B cell (primary cell): ENCODE data around the gene EP400. TPM values are rescaled to one million over a fixed set of nuclear protein-coding genes. Genes with fewer than 3 reads are reported as not detected.

Experiments used
- ATAC-seq: fragments of 200-7000 bp; cut with Tn5 transposase; one replicate; pipeline ENCODE4 v1.10.0; 2021; ENCODE audit warnings: low read depth, mild to moderate bottlenecking, moderate number of reproducible peaks, moderate library complexity
- CTCF ChIA-PET: fragments of 350-600 bp; sonication (Branson Sonifier 250); formaldehyde crosslinking; loops from one replicate; lab custom pipeline; 2021; ENCODE audit warnings: antibody characterized with exemption, inconsistent platforms; lab: Charles Lee
- POLR2A ChIA-PET: fragments of 350-600 bp; sonication (Branson Sonifier 250); formaldehyde crosslinking; loops from one replicate; lab custom pipeline; 2021; ENCODE audit warnings: antibody characterized with exemption; lab: Charles Lee
- DNase-seq: peaks from one replicate; pipeline ENCODE4 v3.0.0; 2013
- H2AFZ ChIP-seq: 2 replicates; pipeline ENCODE4 v1.6.1; 2012; ENCODE audit warnings: mild to moderate bottlenecking, low read depth, low read length; ENCODE audit not compliant: insufficient read depth, poor library complexity, severe bottlenecking
- H3K27ac ChIP-seq, 2 donors: 1 replicate in 1 of 2; 2 replicates in 1 of 2; pipeline ENCODE4 v1.5.1; 2012 to 2013; ENCODE audit warnings: low read length in 2 of 2, mild to moderate bottlenecking in 2 of 2, moderate library complexity in 1 of 2
- H3K27me3 ChIP-seq, 4 experiments: fragments of 200-600 bp in 1 of 4; sonication (generic) in 1 of 4; replicated peaks in 1 of 4; 1 replicate in 2 of 4; 2 replicates in 2 of 4; pipeline versions ENCODE4 v1.6.1 to v1.7.0; 2013 to 2016; ENCODE audit warnings: low read length in 3 of 4, mild to moderate bottlenecking in 2 of 4, mixed read lengths in 1 of 4, moderate library complexity in 1 of 4; ENCODE audit not compliant: insufficient read depth in 4 of 4, control insufficient read depth in 3 of 4; ENCODE audit errors: control extremely low read depth in 1 of 4
- H3K36me3 ChIP-seq, 2 experiments: replicated peaks in 1 of 2; 1 replicate in 1 of 2; 2 replicates in 1 of 2; pipeline versions ENCODE4 v1.6.1 to v1.7.1; 2013; ENCODE audit warnings: low read length in 1 of 2; ENCODE audit not compliant: insufficient read depth in 2 of 2, control insufficient read depth in 1 of 2; ENCODE audit errors: control extremely low read depth in 1 of 2, extremely low read depth in 1 of 2
- H3K4me1 ChIP-seq, 2 donors: fragments of 200-600 bp in 1 of 2; sonication (generic) in 1 of 2; 1 replicate in 1 of 2; 2 replicates in 1 of 2; pipeline versions ENCODE4 v1.5.1 to v1.6.1; 2013 to 2017; ENCODE audit warnings: low read length in 2 of 2; ENCODE audit not compliant: control insufficient read depth in 2 of 2, insufficient read depth in 2 of 2
- H3K4me2 ChIP-seq: replicated peaks from 2 replicates; pipeline ENCODE3; 2012; ENCODE audit warnings: mild to moderate bottlenecking, low read depth, low read length; ENCODE audit not compliant: poor library complexity, severe bottlenecking
- H3K4me3 ChIP-seq, 5 experiments: fragments of 200-600 bp in 1 of 5; sonication (generic) in 1 of 5; 1 replicate in 3 of 5; 2 replicates in 2 of 5; pipeline versions ENCODE4 v1.5.1 to v1.7.0; 2011 to 2016; ENCODE audit warnings: low read length in 4 of 5, mild to moderate bottlenecking in 4 of 5, low read depth in 2 of 5, control low read depth in 1 of 5, moderate library complexity in 1 of 5; ENCODE audit not compliant: insufficient read depth in 1 of 5; ENCODE audit errors: control extremely low read depth in 1 of 5, extremely low read depth in 1 of 5
- H3K79me2 ChIP-seq: fragments of 200-600 bp; sonication (generic); one replicate; pipeline ENCODE4 v1.6.0; 2016; ENCODE audit warnings: low read length; ENCODE audit not compliant: control insufficient read depth, insufficient read depth
- H3K9ac ChIP-seq: fragments of 200-600 bp; sonication (generic); 2 replicates; pipeline ENCODE4 v1.6.1; 2017; ENCODE audit warnings: mild to moderate bottlenecking, low read length, moderate library complexity
- H3K9me3 ChIP-seq, 3 donors: one replicate each; pipeline versions ENCODE4 v1.6.1 to v1.7.1; 2013; ENCODE audit warnings: low read length in 2 of 3; ENCODE audit not compliant: control insufficient read depth in 2 of 3, insufficient read depth in 1 of 3; ENCODE audit errors: control extremely low read depth in 1 of 3
- H4K20me1 ChIP-seq: 2 replicates; pipeline ENCODE4 v1.6.0; 2012; ENCODE audit warnings: mild to moderate bottlenecking, low read length; ENCODE audit not compliant: insufficient read depth, control insufficient read depth, poor library complexity, severe bottlenecking
- H3K27ac Mint-ChIP-seq: one replicate; pipeline ENCODE4 v1.8.0; 2021; ENCODE audit warnings: mixed read lengths
- H3K27me3 Mint-ChIP-seq: one replicate; pipeline ENCODE4 v1.8.0; 2021; ENCODE audit warnings: mixed read lengths
- H3K4me1 Mint-ChIP-seq: one replicate; pipeline ENCODE4 v1.8.0; 2021; ENCODE audit warnings: mixed read lengths
- H3K4me3 Mint-ChIP-seq: one replicate; pipeline ENCODE4 v1.8.0; 2021; ENCODE audit warnings: mixed read lengths
- H3K9me3 Mint-ChIP-seq: one replicate; pipeline ENCODE4 v1.8.0; 2022; ENCODE audit warnings: mixed read lengths; ENCODE audit not compliant: insufficient read depth
- EZH2 ChIP-seq: IDR thresholded peaks from 2 replicates; pipeline ENCODE4 v1.6.1; 2012; ENCODE audit warnings: borderline replicate concordance, low read depth, mild to moderate bottlenecking, moderate library complexity, low read length; ENCODE audit not compliant: insufficient read depth, poor library complexity, severe bottlenecking
- WGBS: methylation state at CpG from one replicate; pipeline ENCODE4 v1.1.5; 2013; ENCODE audit warnings: missing lambda C conversion rate; ENCODE audit not compliant: insufficient coverage; 5-methylcytosine and 5-hydroxymethylcytosine counted together
- intact Hi-C: fragments of 100-400 bp; cut with micrococcal nuclease; formaldehyde crosslinking; loops from one replicate; pipeline ENCODE4 v1.10.0; 2022
- polyA minus RNA-seq: library from RNA; depleted of rRNA, polyadenylated mRNA; stranded (reverse); fragments of >200 nt; gene quantifications from 2 replicates; pipeline ENCODE4 v1.2.3, GENCODE V29; 2012
- polyA plus RNA-seq: library from polyadenylated mRNA; depleted of rRNA; stranded (reverse); fragments of >200 nt; gene quantifications from 2 replicates; pipeline ENCODE4 v1.2.3, GENCODE V29; 2012
- total RNA-seq, 2 donors: library from RNA; stranded (reverse); fragments of 120-200 nt in 1 of 2; gene quantifications; 1 replicate in 1 of 2; 2 replicates in 1 of 2; pipeline versions ENCODE4 v1.2.3 to v1.2.4, GENCODE V29; 2013 to 2022
- TF ChIP-seq, protein P1 (sequence below): fragments of 200-600 bp; IDR thresholded peaks from one replicate; pipeline ENCODE4 v1.8.0; 2022; ENCODE audit warnings: antibody characterized with exemption, mild to moderate bottlenecking

EP400 gene
- total RNA-seq (82.2 and 88.1 TPM in 2 replicates), polyA plus RNA-seq (15.9 and 17.3 TPM in 2 replicates), polyA minus RNA-seq (19.3 and 38.0 TPM in 2 replicates)
- 10.8 TPM for total RNA-seq (2013)

GRCh38 chr12:131949431-131950181 is at the start of gene EP400:
TSS of gene EP400 (plus strand) at chr12:131949942. CDS start at chr12:131960620, 10,678 bp downstream.
- no peak for TF ChIP-seq EZH2
- TF ChIP-seq, protein P1, sequence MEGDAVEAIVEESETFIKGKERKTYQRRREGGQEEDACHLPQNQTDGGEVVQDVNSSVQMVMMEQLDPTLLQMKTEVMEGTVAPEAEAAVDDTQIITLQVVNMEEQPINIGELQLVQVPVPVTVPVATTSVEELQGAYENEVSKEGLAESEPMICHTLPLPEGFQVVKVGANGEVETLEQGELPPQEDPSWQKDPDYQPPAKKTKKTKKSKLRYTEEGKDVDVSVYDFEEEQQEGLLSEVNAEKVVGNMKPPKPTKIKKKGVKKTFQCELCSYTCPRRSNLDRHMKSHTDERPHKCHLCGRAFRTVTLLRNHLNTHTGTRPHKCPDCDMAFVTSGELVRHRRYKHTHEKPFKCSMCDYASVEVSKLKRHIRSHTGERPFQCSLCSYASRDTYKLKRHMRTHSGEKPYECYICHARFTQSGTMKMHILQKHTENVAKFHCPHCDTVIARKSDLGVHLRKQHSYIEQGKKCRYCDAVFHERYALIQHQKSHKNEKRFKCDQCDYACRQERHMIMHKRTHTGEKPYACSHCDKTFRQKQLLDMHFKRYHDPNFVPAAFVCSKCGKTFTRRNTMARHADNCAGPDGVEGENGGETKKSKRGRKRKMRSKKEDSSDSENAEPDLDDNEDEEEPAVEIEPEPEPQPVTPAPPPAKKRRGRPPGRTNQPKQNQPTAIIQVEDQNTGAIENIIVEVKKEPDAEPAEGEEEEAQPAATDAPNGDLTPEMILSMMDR, result peak; percentile 65
- peak; percentile 96 for DNase-seq
- Histone ChIP-seq H3K9me3 (peaks cover 0 to 4% (median 0%) of the 10 kb centered on the region in 3 donors), H3K4me3 (peak within 1 kb of the TSS; percentile 50 to 89 (median 72)), H3K27ac (peak within 1 kb of the TSS; percentile 29 to 80), H3K4me1 (peaks cover 8 to 26% of the 10 kb centered on the region in 2 donors), H3K79me2 (peaks cover 43% of the 10 kb centered on the region), H3K9ac (peak within 1 kb of the TSS; percentile 90), H3K27me3 (no peaks in the 10 kb centered on the region), H3K4me2 (peak within 1 kb of the TSS; percentile 99), H2AFZ (peak within 1 kb of the TSS; percentile 82), H4K20me1 (peaks cover 41% of the 10 kb centered on the region), H3K36me3 (peaks cover 0 to 3% of the 10 kb centered on the region in 2 experiments)
- Mint-ChIP-seq H3K4me1 (peaks cover 26% of the 10 kb centered on the region), H3K27ac (peak within 1 kb of the TSS; percentile 90), H3K4me3 (peak within 1 kb of the TSS; percentile 92), H3K9me3 (no peaks in the 10 kb centered on the region), H3K27me3 (no peaks in the 10 kb centered on the region)
- peak; percentile 97 for ATAC-seq
- ChIA-PET POLR2A (interaction anchor here (0.6 to 1.2 kb wide), 4 partner anchors 19 to 184 kb away, joined by 3 to 5 read pairs (median 4); partner anchors contain the start of gene PUS1), CTCF (interaction anchor here (0.6 to 2.4 kb wide), 9 partner anchors 12 to 184 kb away, joined by 3 to 8 read pairs (median 3); no protein-coding TSS in a partner anchor)
- intact Hi-C loops, result loop anchor here (1.0 to 5.0 kb wide), 9 partner anchors 20 to 238 kb away; partner anchors contain the start of genes MMP17, PUS1, SFSWAP and ULK1
- 2% methylated on average over 97 of the region's 97 CpGs for WGBS

DNA sequence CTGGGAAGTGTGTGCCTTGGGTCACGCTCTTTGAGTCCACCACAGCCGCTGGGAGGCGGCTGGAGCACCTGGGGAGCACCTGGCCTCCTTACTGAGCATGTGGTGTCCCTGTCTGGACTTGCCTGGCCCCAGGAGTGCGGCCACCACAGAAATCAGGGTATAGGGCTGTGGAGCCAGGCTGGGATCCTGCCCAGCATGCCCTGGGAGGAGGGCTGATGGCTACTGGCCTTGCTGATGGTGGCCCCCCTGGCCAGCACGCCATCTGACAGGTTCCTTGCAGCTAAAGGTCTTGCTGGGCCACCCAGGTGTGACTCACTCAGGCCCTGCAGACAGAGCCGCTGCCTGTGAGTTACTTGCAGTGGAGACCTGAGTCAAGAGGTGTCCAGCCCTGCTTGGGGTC is 49.3 kb upstream of the EP400 start:
- Mint-ChIP-seq H3K4me3 (no peak overlapping the region), H3K27ac (no peak overlapping the region), H3K4me1 (peaks cover 25% of the 10 kb centered on the region), H3K9me3 (no peaks in the 10 kb centered on the region), H3K27me3 (no peaks in the 10 kb centered on the region)
- WGBS, result 96% methylated on average over 6 of the region's 6 CpGs
- Histone ChIP-seq H3K9me3 (no peaks in the 10 kb centered on the region), H3K36me3 (peaks cover 2 to 10% of the 10 kb centered on the region in 2 experiments), H3K4me2 (no peak overlapping the region), H3K79me2 (peaks cover 93% of the 10 kb centered on the region), H3K27ac (no peak overlapping the region), H3K4me1 (peaks cover 15 to 17% of the 10 kb centered on the region in 2 donors), H4K20me1 (peaks cover 87% of the 10 kb centered on the region), H2AFZ (no peak overlapping the region), H3K4me3 (no peak overlapping the region), H3K27me3 (no peaks in the 10 kb centered on the region), H3K9ac (no peak overlapping the region)
- ATAC-seq (no peak), DNase-seq (peak; percentile 4)
- CTCF ChIA-PET, result no interaction called here
- intact Hi-C loops, result no loop called here
- TF ChIP-seq EZH2, result no peak
- TF ChIP-seq, protein P1, result no peak
- POLR2A ChIA-PET, result no interaction called here
